Anterior cingulate cortex (tissue), 58 donors: ENCODE measurements around the gene AIRE.

Experiments
- DNase-seq, 58 donors: peaks; one replicate each; lab custom pipeline; 2025; lab: John Stamatoyannopoulos, UW

AIRE gene

GRCh38 chr21:44321846-44322450 lies 36.3 kb downstream of the AIRE start:
- DNase-seq, result no peak

- DNase-seq, result peak in 3 of 58 donors; percentile 33 to 35 (median 33)
Observed at GRCh38 chr21:44322621-44323325, 37.1 kb downstream of the AIRE start.

- DNase-seq, result no peak
Observed at GRCh38 chr21:44323591-44323990, 37.9 kb downstream of the AIRE start.

- DNase-seq, result no peak
Observed at GRCh38 chr21:44324106-44324853, 38.6 kb downstream of the AIRE start.

GRCh38 chr21:44324854-44325107 lies 39.1 kb downstream of the AIRE start:
- DNase-seq, result no peak

- no peak for DNase-seq
Observed at GRCh38 chr21:44325386-44326271, 40.0 kb downstream of the AIRE start.

- DNase-seq, result no peak
Observed at GRCh38 chr21:44326272-44326647, 40.6 kb downstream of the AIRE start.

- DNase-seq, result peak in 2 of 58 donors; percentile 2 to 28
Observed at GRCh38 chr21:44326716-44327602, 41.3 kb downstream of the AIRE start.

GRCh38 chr21:44327603-44327974 lies 41.9 kb downstream of the AIRE start:
- no peak for DNase-seq

GRCh38 chr21:44328242-44328895 lies 42.7 kb downstream of the AIRE start:
- no peak for DNase-seq

GRCh38 chr21:44329086-44329889 lies 43.6 kb downstream of the AIRE start:
- peak in 15 of 58 donors; percentile 15 to 53 (median 35) for DNase-seq

- DNase-seq, result no peak
Observed at GRCh38 chr21:44329971-44330681, 44.5 kb downstream of the AIRE start.

- DNase-seq, result no peak
Observed at GRCh38 chr21:44330698-44331097, 45.0 kb downstream of the AIRE start.

- DNase-seq, result no peak
Observed at GRCh38 chr21:44331209-44331608, 45.5 kb downstream of the AIRE start.

- peak in 11 of 58 donors; percentile 19 to 63 (median 37) for DNase-seq
Observed at GRCh38 chr21:44331650-44332307, 46.1 kb downstream of the AIRE start.

GRCh38 chr21:44332383-44332782 lies 46.7 kb downstream of the AIRE start:
- DNase-seq, result no peak

GRCh38 chr21:44332965-44333364 lies 47.3 kb downstream of the AIRE start:
- DNase-seq, result no peak
